ENCODE data around the gene OR11A1.
"Not testable (repeated sequence)": the region's sequence is repeated elsewhere in the genome, so short reads cannot be mapped to it uniquely, and the experiment has no call there.

The OR11A1 gene

GRCh38 chr6:29478740-29479139 is 21.9 kb upstream of the OR11A1 start:
- no peak for DNase-seq (ENCODE audit: low spot score)

- no peak for DNase-seq (ENCODE audit: low spot score)
These were observed 21.1 kb upstream of the OR11A1 start for GRCh38 chr6:29477923-29478450.

- no peak for DNase-seq (ENCODE audit: low spot score)
These were observed 18.1 kb upstream of the OR11A1 start for GRCh38 chr6:29474996-29475395.

- no peak for DNase-seq (ENCODE audit: low spot score)
These were observed 9.4 kb upstream of the OR11A1 start for GRCh38 chr6:29466241-29466640.

GRCh38 chr6:29465801-29466200 is 8.9 kb upstream of the OR11A1 start:
- DNase-seq (ENCODE audit: low spot score), result no peak

- no peak for DNase-seq (ENCODE audit: low spot score)
These were observed 8.4 kb upstream of the OR11A1 start for GRCh38 chr6:29465279-29465678.

- no peak for DNase-seq (ENCODE audit: low spot score)
These were observed 5.2 kb upstream of the OR11A1 start for GRCh38 chr6:29462022-29462421.

GRCh38 chr6:29461021-29461814 is 4.3 kb upstream of the OR11A1 start:
- DNase-seq (ENCODE audit: low spot score), result no peak

GRCh38 chr6:29451471-29452193 is 5.2 kb downstream of the OR11A1 start:
- DNase-seq (ENCODE audit: low spot score), result no peak

GRCh38 chr6:29447670-29448069 is 9.2 kb downstream of the OR11A1 start:
- no peak for DNase-seq (ENCODE audit: low spot score)

GRCh38 chr6:29444031-29444430 is 12.8 kb downstream of the OR11A1 start:
- DNase-seq (ENCODE audit: low spot score), result not testable (repeated sequence)

- no peak for DNase-seq (ENCODE audit: low spot score)
These were observed 14.2 kb downstream of the OR11A1 start for GRCh38 chr6:29442719-29443118.

- no peak for DNase-seq (ENCODE audit: low spot score)
These were observed 17.9 kb downstream of the OR11A1 start, which contains the start of gene OR10C1 for GRCh38 chr6:29439006-29439405. OR10C1 (plus strand) TSS chr6:29439306; CDS start chr6:29440016, 710 bp downstream.

GRCh38 chr6:29436730-29437129 is 20.1 kb downstream of the OR11A1 start:
- not testable (repeated sequence) for DNase-seq (ENCODE audit: low spot score)

- DNase-seq (ENCODE audit: low spot score), result no peak
These were observed 30.2 kb downstream of the OR11A1 start for GRCh38 chr6:29426654-29427053.

GRCh38 chr6:29425075-29425474 is 31.8 kb downstream of the OR11A1 start:
- no peak for DNase-seq (ENCODE audit: low spot score)

GRCh38 chr6:29424575-29424974 is 32.3 kb downstream of the OR11A1 start:
- no peak for DNase-seq (ENCODE audit: low spot score)

- no peak for DNase-seq (ENCODE audit: low spot score)
These were observed 32.7 kb downstream of the OR11A1 start for GRCh38 chr6:29424168-29424567.

GRCh38 chr6:29419516-29419915 is 37.4 kb downstream of the OR11A1 start:
- no peak for DNase-seq (ENCODE audit: low spot score)

GRCh38 chr6:29414588-29414987 is 42.3 kb downstream of the OR11A1 start, which contains the start of gene OR12D1:
OR12D1 (plus strand) TSS chr6:29414928.
- DNase-seq (ENCODE audit: low spot score), result no peak

GRCh38 chr6:29403801-29404200 is 53.1 kb downstream of the OR11A1 start:
- no peak for DNase-seq (ENCODE audit: low spot score)

GRCh38 chr6:29399525-29399924 is 57.3 kb downstream of the OR11A1 start:
- no peak for DNase-seq (ENCODE audit: low spot score)

GRCh38 chr6:29395331-29395730 is 61.5 kb downstream of the OR11A1 start, which contains the start of gene OR12D2:
OR12D2 (plus strand) TSS chr6:29395631; CDS start chr6:29396700, 1,069 bp downstream.
- no peak for DNase-seq (ENCODE audit: low spot score)

Measured in AG08395 (cell line).